COR-L47 (cell line): ENCODE data around the gene RASA4.
"Not testable (repeated sequence)": the region's sequence is repeated elsewhere in the genome, so short reads cannot be mapped to it uniquely, and the experiment has no call there.

Experiments
- DNase-seq: peaks from one replicate; lab custom pipeline; 2025; lab: John Stamatoyannopoulos, UW

Gene RASA4

DNA sequence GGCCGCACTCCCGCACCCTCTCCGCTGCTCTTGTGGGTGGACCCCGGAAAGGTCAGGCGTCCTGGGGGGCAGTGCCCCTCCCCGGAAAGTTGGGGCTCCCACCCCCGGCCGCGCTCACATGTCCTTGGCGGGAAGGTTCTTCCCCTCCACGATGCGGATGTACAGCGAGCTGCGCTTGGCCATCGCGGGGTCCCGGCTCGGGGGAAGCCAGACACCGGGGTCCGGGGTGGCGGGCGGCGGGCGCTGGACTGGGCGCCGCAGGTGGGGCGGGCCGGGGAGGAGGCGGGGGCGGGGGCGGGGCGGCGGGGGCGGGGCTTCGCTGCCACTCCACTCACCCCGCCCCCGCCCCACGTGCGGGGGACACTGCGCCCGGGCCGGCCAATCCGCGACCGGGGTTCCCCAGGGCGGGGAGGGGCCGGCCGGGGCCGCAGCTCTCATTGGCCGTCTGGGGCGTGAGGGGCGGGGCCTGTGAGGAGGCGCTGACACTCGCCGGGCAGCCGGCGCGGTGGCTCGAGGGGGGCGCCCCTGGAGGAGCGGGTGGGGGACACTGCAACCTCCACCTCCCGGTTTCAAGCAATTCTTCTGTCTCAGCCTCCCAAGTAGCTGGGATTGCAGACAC is at the start of gene RASA4:
RASA4 (minus strand) TSS at position 250 of the 619 bp plus-strand sequence; CDS start at position 183, 67 bp downstream.
- DNase-seq = not testable (repeated sequence)

DNA sequence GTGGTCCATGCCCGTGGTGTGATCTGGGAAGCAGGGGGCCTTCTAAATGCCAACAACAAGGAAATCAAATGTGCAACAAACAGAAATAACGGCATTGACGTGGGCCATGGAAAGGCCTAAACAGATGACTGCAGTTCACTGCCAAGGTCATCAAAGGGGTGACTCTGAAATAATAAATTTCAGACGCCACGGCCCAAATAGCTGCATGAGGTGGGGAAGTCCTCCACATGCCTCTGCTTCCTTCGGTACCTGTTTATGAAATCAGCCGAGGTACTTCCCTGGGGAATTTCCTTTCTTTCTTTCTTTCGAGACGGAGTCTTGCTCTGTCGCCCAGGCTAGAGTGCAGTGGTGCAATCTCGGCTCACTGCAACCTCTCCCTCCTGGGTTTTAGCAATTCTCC is 48.2 kb upstream of the RASA4 start:
- not testable (repeated sequence) for DNase-seq

- not testable (repeated sequence) for DNase-seq
These were observed 33.4 kb upstream of the RASA4 start, which contains the start of gene SPDYE2B for GRCh38 chr7:102649924-102650323. Gene SPDYE2B (plus strand): TSS chr7:102650319. CDS start chr7:102652349, 2,030 bp downstream.

- DNase-seq = not testable (repeated sequence)
These were observed 31.3 kb upstream of the RASA4 start for GRCh38 chr7:102647813-102648212.

- DNase-seq = not testable (repeated sequence)
These were observed 26.8 kb upstream of the RASA4 start for GRCh38 chr7:102643404-102643803.

GRCh38 chr7:102642691-102643090 is 26.1 kb upstream of the RASA4 start, which contains the start of gene UPK3BL1:
Gene UPK3BL1 (minus strand): TSS chr7:102642791. CDS start chr7:102642741, 50 bp downstream.
- DNase-seq = not testable (repeated sequence)

DNA sequence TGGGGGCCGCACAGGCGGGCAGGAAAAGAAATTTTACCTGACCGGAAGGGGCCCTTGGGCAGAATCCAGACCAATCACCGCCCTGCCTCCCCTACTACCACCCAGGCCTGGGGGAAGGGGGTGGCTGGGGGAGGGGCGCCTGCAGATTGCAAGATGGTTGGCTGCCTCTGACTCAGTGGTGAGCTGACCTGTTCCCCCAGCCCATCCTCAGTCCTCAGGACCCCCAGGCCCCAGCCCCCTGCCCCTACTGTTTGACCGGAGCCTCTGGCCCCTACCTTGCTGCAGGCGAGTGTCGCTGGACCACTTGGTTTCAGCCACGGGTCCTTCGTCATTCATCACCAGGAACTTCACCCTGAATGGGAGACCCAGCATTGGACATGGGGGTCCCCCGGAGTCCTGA is 22.3 kb upstream of the RASA4 start:
- DNase-seq = not testable (repeated sequence)

- DNase-seq = not testable (repeated sequence)
These were observed 20.4 kb upstream of the RASA4 start for GRCh38 chr7:102636956-102637355.

DNA sequence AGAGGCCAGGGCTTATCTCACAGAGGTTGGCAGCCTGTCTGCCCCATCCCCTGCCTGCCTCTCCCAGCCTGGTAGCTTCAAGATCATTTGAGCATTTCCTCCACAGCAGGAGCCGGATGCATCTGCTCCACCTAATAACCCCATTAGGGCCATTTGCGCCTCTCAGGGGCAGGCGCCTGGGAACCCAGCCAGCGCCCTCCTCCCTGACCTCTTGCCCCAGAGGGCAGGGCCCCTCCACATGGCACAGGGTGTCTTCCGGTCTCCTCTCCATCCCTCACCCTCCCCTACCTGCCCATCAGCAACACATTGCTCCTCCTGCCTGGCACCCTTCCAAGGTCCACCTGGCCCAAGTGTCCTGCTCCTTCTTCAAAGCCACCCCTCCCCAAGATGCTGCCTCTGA is 18.8 kb upstream of the RASA4 start:
- DNase-seq = not testable (repeated sequence)

GRCh38 chr7:102634299-102634698 is 17.7 kb upstream of the RASA4 start:
- DNase-seq = not testable (repeated sequence)

- not testable (repeated sequence) for DNase-seq
These were observed 14.1 kb upstream of the RASA4 start for GRCh38 chr7:102630622-102631021.

GRCh38 chr7:102627271-102627904 is 10.8 kb upstream of the RASA4 start:
- DNase-seq = not testable (repeated sequence)

DNA sequence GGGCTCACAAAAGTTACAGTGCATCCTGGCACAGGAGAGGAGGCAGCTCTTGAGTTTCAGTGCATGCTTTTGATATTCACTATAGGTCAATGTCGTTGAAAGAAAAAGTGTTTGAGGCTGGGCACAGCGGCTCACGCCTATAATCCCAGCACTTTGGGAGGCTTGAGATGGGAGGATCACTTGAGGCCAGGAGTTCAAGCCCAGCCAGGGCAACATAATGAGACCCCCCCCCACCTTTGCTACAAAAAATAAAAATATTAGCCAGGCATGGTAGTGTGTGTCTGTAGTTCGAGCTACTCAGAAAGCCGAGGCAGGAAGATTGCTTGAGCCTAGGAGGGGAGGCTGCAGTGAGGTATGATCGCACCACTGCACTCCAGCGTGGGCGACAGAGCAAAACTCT is 1.6 kb upstream of the RASA4 start:
- not testable (repeated sequence) for DNase-seq

- not testable (repeated sequence) for DNase-seq
These were observed 626 bp downstream of the RASA4 start for GRCh38 chr7:102615930-102616329.

GRCh38 chr7:102614873-102615272 is 1.7 kb downstream of the RASA4 start:
- DNase-seq = not testable (repeated sequence)

- not testable (repeated sequence) for DNase-seq
These were observed 2.2 kb downstream of the RASA4 start for GRCh38 chr7:102614346-102614697.

DNA sequence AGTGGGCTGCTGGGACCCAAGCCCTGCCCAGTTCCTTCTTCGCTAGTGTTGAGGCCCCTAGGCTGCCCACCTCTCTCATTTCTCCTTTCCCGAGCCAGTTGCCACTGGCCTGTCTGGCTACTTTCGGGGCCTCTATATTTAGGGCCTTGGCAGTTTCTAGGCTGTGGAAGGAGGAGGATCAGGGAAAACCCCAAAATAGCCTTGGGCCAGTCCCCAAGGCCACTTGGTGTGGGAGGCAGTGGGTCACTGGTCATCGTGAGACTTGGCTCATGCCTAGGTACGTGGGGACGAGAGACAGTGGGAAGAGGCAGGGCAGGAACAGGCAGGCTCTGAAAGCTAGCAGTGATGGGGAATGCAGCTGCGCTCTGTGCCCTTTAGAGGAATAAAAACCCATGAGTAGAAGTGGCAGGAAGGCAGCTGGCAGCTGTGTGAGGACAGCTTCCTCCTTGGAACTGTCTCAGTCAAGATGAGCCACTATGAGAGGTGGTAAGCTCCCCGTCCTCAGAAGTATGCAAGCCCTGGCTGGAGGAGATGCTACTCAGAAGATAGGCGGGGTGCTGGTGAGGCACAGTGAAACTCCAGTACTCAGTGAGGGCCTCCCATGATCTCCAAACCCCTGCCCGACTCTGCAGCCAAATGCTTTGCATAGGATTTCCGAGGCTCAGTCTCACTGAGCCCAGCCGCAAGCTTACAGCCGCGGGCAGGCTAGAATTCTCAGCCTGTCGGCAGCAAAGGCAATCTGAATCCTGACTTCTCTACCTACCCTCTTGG is 2.8 kb downstream of the RASA4 start:
- not testable (repeated sequence) for DNase-seq

DNA sequence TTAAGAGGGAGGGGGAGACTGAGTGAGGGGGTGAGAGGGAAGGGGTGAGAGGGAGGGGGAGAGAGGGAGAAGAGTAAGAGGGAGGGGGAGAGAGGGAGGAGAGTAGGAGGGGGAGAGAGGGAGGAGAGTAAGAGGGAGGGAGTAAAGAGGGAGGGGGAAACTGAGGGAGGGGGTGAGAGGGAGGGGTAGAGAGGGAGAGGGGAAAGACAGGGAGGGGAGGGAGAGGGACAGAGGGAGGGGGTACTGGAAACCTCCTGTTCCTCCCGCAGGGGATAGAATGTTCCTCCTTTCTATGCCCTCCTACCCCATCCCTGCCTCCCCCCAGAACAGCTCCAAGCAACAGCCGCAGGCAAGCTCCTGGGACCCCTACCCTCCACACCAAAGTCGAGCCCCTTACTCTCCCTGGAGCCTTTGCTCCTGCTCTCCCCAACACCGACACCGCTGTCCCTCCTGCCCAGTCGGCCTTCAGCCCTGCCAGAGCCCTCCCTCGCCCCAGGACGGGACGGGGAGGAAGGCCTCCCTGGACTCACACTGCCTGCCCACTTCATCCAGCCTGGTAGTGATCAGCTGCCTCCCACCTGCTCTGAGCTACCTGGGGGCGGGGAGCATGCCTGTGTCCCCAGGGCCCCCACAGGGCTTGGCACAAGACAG is 4.8 kb downstream of the RASA4 start:
- DNase-seq = not testable (repeated sequence)

DNA sequence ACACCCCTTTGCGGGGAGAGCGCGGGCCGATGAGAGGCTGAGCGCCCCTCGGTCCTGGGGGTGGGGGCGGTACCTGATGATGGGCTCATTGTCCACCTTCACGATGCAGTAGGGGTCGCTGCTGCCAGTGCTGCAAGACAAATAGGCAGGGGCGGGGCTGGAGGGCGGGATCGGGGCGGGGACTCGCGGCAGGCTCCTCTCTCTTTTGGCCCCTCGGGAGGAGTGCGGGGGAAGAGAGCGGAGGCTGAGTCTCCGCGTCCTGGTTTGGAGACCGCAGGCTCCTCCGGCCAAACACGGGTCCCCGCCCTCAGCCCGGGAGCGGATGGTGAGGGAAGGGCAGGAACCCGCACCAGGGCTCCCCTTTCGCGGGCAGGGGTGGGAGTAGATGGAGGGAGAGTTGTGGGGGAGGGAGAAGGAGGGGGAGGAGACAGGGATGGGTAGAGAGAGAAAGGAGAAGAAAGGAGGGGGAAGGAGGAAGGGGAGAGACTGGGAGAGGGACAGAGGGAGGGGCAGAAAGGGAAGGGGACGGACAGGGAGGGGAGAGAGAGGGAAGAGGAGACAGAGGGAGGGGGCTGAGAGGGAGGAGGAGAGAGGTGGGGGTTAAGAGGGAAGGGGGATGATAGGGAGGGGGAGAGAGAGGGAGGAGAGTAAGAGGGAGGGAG is 5.4 kb downstream of the RASA4 start:
- not testable (repeated sequence) for DNase-seq

DNA sequence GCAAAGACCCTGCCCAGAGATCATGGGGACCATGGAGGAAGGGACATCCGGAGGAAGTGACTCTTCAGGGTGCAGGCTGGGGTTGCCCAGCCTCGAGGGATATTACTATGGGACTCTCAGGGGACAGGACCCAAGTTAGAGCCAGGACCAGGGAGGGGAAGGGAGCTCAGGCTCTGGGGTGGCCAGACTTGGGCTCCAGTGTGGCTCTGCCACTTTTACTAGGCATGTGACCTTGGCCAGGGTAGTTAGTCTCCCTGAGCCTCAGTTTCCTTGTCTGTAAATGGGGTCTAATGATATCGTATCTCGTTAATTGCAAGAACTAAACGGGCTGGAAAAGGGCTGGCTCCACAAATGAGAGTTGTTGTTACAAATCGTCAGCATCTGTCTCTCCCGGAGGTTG is 6.1 kb downstream of the RASA4 start:
- DNase-seq = not testable (repeated sequence)

GRCh38 chr7:102609734-102610133 is 6.8 kb downstream of the RASA4 start:
- not testable (repeated sequence) for DNase-seq
